ENCODE measurements around the gene TMCC1.
A peak's percentile ranks its signal among the peaks of the same experiment; 100 is the strongest.
"Not testable (repeated sequence)": the region's sequence is repeated elsewhere in the genome, so short reads cannot be mapped to it uniquely, and the experiment has no call there.

The TMCC1 gene

DNA sequence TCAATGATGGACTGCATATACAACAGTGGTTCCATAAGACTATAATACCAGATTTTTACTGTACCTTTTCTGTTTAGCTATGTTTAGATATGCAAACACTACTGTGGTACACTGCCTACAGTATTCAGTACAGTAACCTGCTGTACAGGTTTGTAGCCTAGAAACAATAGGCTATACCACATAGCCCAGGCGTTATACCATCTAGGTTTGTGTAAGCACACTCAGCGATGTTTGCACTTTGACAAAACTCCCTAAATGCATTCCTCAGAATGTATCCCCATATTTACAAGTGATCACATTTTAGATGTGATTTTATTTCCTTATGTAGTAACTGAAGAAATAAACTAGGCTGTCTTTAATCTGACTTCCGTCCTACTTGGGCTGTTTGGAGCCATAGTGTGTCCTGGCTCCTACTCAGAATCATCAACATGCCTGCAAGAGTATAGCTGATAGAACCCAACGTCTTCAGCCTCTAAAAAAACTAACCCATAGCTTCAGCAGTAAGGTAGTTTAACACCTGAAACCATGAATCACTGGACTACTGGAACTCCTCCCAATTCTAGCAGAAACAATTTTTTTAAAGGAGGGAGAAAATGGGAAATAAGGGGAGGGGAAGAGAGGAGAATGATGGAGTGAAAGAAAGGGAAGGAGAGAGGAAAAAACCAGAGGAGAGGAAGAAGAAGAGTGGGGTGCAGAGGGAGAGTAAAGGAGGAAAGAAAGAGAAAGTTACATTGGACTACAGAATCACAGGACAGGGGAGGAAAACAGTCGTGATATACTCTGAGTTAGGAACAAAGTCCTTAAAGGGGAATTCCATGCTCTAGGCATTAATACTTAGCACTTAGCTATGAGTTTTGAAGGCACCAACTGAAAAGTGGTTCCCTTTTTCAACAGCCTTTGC, 219.4 kb downstream of the TMCC1 start:
- DNase-seq: no peak

DNA sequence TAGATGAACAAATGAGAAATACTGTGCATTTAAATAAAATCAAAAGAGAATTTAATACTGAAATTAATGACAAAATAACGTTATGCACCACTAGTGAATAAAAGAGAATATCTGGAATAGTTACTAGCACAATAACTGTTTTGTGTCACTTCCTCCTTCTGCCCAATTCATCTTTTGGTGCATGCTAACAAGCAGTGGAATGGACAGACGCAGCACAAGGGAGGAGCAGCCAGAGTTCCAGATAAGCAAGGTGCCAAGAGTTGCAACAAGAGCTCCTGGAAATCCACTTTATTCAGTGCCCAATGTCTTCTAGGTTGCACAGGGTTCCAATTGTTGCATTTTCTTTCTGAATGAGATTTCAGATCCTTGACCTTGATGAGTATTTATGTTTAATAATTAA, 220.5 kb downstream of the TMCC1 start:
- no peak for DNase-seq

DNA sequence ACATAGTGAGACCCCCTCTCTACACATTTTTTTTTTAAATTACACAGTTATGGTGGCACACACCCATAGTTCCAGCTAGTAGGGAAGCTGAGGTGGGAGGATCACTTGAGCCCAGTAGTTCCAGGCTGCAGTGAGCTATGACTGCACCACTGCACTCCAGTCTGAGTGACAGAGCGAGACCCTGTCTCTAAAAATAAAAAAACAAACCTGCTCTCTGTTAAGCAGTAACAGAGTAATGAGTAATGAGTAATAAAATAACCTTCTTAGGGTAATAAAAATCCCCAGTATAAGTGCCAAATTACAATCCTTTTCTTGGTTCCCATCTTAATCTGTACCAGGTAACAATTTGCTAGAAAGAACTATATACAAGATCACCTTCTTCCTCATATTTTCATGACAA, 221.1 kb downstream of the TMCC1 start:
- DNase-seq: no peak

DNA sequence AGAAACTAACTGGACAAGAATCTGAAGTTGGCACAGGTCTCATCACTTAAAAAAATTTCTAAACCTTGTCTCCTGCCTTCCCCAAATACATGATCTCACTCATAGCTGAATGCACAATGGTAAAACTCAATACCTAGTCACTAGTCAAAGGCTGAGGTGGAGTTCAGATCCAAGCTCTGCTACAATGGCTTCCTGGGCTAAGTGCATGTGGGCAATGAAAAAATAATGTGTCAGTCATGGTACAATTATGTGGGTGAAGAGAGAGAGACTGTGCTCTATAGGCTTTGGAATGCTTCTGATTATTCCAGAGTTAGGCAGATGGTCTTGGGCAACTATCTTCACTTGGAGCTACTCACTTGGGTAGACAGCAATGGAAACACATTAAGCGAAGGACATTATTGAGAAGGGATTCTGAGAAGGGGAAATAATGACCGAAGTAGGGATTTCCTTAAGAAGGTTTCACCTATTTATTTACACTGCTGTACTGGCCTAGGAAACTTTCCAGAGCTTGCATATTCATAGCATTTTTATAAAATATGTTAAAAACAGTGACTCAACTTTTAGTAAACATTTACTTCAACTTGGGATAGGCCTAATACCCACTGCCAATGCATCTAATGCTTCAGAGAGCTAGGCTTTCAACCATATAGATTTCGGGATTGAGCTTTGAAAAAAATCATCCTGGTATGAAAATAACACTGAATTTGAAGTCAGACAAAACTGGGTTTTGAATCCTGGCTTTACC, 228.3 kb downstream of the TMCC1 start:
- no peak for DNase-seq

DNA sequence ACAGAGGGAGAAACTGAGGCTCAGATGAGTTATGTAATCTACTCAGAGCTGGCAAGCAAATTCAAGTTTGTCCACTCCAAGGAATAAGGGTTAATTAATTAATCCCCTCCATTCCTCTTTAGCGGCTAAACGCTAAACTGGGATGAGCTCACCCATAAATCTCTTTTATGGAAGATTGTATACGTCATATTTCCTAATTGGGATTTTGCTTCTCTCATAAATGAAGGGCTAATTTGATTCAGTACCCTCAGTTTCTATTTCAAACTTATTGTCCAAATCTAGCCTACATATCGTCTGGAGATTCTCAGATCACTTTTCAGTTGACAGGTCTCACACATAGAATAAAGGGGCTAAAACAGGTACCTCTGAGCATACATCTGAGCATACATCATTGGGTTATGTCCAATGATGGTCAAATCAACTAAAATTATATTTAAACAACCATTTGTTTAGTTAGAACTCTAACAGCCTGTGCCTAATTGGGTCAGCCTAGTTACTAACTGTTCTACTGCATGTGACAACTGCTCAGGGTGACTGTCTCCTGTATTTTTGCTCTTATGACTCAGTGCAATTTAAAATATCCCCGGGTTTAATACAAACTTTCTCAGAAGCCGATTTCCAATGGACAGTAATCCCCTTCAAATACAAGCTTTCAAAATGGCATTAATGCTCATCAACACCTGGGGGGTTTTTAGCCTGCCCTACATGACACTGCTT, 229.4 kb downstream of the TMCC1 start:
- DNase-seq: no peak

DNA sequence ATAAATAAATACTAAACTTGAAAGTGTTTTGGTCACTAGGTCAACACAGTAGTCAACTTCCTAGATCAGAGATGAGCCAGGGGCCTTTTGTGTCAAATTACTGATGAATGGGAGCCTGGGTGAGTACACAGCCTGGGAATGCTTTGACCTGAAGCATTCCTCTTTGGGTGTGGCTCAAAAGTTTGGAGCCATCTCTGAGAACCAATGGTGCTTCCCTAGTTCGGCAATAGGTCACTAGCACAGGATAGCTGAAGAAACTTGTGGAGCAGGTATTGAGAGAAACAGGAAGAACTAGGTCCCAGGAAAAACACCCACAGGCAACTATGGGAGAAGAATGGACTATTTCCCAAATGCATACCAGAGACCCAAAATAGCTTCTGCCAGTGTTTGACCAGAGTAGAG, 230.5 kb downstream of the TMCC1 start:
- DNase-seq: no peak

DNA sequence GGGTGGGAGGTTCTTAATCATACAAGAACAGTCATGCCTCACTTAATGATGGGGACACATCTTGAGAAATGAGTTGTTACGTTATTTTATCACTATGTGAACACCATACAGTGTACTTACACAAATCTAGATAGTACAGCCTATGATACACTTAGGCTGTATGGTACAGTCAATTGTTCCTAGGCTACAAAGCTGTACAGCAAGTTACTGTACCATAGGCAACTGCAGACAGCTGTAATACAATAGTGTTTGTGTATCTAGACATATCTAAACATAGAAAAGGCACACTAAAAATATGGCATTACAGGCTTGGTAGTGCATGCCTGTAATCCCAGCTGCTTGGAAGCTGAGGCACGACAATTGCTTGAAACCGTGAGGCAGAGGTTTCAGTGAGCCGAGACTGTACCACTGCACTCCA, 231.3 kb downstream of the TMCC1 start:
- DNase-seq: no peak

DNA sequence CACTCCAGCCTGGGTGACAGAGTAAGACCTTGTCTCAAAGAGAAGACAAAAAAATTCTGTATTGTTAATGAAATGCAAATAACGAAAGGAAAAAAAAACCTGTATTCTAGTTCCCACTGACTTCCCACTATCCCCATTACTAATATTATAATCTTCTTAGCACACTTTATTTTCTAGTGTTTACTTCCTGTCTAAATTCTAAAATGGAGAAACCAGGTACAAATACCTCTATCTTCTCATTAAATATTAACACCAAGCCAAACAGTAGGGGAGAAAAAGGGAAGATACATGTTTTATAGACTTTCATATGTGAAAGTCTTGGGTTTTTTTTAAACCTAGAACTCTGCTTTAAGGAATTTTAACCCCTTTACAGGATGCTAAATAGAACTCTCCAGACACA, 231.7 kb downstream of the TMCC1 start:
- no peak for DNase-seq

DNA sequence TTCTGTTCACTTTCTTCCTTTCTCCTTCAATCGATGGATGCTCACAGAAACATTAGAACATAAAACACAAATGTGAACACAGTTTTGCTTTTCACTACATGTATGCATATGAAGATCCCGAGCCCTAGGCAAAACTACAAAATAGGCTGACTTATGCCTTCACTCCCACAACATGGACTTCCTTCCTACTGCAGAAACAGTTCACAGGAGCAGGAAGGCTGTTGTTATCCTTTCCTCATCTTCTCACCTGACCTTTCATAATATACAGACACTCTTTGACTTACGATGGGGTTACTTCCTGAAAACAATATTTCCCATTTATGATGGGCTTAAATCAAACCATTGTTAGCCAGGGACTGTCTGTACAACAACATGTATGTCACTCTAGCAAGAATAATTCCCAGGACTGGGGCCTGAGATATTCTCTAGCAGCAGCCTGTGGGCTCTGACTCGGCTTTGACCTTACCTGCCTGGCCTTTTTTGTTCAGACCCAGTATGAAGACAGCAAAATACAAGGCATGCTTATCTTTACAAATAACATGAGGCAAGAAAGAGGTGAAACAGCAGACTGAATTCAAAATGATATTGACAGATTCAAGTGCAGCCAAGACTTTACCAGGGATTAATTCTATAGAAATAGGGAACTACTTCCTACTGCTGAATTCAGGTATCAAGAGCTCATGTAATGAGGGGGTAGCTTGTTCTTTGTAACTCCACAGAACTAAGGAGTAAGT, 235.2 kb downstream of the TMCC1 start:
- no peak for DNase-seq

DNA sequence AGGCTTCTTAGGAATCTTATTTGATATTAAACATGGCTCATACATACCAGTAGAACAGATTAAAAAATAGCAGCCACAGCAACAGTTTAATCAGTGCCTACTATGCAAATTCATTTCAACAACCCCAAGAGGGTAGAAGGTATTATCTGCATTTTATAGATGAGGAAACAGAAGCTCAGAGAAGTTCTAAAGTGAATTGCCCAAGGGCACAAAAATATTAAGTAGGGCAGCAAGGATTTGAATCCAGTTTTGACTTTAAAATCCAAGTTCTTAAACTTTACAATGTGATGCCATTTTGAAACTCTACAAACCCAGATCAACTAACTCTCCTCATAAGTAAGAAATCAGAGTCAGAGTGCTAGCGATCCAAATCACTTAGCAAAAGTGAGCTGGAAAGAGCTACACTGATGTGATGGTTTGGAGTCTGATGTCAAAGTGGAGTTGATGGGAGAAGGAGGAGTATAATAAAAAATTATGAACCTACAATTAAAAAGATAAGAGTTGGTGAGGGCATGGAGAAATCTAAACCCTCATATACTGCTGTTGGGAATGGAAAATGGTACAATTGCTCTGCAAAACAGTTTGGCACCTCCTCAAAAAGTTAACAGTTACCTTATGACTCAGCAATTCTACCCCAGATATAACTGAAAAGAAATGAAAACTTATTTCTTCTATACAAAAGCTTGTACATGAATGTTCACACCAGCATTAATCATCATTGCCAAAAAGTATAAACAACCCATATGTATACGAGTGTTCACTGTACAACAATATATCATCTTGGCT, 236.1 kb downstream of the TMCC1 start:
- no peak for DNase-seq

DNA sequence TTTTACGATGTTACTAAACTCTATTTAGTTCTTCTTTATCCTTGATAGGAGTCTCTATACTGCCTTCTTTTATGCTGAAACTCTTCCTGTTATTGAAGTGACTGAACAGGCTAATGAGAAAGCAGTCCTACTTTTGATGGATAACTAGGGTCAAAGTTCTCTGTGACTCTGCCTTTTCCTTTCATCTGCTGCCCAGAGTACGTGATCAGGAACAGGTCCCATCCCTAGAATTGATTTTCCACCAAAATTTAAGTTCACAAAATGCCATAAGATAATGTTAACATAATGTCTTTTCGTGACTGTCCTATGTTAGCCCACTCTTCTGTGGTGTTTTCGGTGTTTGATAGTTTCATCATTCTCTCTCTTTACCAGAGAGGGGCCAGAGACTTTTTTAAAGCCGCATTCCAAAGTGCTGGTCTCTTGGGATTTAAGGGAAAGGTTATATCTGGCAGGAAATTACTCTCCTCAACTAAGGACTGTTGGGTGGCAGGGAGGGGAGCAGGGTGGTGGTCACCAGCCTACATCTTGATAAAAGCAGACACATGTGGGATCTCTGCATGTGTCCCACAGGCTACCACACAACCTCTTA, 236.8 kb downstream of the TMCC1 start:
- DNase-seq: no peak

DNA sequence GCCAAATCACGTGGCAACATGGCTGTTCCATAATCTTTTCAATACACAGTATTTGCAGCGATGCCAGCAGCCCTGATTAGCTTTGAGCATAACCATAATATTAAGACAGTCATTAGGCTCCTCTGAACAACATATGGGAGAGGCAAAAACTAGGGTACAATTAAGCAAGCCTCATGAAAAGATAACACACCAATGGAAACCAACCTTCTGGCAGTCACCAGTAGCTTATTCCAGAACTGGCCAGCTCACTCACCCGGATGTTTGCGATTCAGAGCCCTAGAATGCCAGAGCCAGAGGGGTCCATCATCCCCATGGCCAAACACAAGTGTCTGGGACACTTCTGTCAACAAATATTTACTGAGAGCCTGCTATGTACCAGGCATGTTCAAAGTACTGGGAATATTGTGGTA, 238.2 kb downstream of the TMCC1 start:
- DNase-seq: no peak

DNA sequence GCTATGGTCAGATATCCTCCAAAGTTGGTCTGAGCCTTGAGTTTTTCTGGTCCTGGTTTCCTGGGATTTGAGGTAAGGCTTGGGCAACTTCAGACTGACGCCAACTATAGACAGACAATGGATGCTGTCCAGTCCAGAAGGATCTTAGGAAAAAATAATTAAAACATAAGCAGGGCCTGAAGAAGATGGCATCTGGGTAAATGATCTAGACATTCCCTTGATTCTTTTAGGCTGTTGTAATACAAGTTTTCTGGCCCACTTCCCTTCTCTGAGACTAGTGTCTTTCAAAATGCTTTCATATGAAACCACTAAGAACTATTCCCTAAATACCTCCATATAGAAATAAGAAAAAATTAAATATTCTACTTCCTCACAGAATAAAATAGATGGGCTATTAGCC, 239.4 kb downstream of the TMCC1 start:
- no peak for DNase-seq

DNA sequence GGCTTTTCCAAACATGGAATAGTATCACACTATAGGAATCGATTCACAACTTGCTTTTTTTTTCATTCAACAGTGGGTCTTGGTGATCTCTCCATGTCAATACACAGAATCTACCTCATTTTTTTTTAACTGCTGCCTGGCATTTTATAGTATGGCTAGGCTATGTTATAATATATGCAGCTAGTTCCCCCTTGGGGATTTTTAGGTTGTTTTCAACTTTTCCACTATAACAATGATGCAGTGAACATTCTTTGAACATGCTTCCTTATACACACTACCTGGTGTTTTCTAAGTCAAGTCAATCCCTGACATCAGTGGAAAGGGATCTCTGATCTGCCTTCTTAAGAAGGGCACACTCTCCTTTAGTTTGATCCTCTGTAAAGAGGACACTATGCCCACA, 240.5 kb downstream of the TMCC1 start:
- DNase-seq: no peak

DNA sequence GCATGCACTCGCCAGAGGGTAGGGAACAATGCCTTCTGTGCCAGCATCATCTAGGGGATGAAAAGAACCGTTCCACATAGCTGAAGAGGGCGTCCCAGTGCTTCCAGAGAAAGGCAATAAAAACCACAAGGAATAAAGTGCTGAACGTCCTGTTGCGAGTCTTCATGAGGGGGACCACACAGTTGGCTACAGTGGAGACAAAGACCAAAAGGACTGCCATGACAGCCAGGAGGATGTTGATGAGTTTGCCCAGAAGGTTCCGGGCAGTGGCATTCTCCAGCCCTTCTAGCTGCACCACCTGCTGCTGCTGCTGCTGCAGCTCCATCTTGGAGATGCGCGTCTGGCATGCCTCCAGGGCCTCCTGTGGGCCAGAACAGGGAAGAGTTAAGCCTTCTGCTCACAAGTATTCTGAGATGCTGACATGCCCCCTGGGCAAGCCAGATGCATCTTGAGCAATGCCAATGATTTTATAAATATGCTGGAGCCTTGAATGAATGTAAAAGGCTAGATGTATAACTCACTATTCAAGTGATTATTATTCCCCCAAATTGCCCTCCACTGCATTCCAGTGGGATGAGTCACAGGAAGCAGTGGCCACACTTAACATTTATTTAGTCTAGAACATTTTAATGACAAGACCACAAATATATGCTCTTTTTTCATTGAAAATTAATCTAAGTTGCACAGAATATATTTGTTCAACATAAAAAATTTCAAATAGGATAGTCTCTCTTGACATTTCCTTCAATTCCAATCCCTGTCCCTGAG, 241.9 kb downstream of the TMCC1 start:
- no peak for DNase-seq

DNA sequence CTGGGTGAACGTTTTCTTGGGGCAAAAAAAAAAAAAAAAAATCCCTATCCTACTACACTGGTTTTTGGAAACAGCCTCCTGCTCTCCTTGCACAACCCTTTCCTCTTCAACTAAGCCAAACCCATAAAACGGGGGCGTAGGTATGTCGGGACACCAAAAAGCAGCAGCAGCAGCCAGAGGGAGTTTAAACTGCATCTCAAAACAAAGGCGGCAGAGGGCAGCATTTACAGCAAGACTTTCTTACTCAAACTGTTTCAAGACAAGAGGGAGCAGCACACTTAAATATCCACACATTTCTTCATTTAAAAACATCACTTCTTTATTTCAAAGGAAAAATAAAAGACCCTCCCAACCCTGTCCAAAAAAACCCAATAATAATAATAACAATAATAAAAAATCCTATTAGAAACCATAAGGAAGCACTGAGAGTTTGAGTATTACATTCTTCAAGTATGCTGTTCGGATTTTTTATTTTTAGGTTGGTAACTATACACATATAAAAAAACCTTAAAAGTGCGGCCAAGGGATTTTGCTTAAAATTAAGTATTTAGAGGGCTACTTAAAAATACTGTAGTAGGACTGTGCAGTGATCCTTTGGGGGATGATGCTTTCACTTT, 243.1 kb downstream of the TMCC1 start:
- DNase-seq: peak; percentile 66 to 69

DNA sequence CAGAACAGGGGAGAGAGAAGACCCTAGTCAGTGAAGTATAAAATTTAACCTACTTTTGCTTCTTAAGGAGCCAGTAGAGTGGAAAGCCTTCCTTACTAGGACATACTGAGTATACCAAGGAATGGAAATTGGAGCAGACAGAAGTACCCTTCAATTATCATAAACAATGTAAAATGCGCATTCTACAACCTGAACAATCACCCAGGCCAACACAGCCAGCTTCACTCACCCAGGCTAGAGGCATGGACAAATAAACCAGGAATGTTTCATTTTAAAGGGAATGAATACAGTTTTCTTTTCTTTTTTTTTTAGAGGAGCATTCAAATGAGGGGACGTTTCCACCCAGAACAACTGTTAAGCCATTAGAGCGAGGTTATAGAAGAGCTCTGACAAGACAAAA, 245.1 kb downstream of the TMCC1 start:
- DNase-seq: no peak

DNA sequence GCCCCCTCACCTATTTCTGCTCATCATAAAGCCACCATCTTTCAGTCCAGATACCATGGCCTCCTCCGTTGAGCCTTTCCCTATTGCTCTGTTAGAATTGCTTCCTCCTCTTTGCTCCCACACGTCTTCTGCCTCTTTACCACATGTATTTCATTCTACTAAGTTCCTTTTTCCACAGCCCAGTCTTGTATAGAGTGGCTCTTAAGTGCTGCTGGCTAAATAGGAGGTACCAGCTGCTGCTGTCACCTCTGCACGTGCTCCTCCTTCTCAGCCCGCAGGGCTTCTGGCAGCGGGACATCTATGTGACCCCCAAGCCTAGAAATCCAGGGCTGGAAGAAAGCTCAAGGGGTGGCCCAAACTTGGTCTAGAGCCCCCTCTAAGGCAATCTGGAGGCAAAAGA, 248.2 kb downstream of the TMCC1 start:
- no peak for DNase-seq

DNA sequence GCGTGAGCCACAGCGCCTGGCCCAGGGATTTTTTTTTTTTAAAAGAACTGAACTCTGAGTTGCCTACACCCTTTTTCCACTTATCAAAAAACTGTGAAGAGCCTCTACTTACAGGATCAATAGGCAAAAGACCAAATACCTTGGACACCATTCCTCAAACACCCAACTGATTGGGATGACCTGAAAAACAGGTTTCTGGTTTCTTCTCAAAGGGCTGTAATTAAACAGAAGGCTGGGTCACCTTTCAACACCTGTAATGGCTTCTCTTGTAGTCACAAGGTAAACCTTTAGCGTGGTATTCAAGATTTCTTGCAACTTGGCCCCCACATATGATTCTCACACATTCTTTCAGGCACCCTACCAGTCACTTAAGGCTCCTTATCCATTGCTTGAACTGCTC, 248.7 kb downstream of the TMCC1 start:
- DNase-seq: no peak

DNA sequence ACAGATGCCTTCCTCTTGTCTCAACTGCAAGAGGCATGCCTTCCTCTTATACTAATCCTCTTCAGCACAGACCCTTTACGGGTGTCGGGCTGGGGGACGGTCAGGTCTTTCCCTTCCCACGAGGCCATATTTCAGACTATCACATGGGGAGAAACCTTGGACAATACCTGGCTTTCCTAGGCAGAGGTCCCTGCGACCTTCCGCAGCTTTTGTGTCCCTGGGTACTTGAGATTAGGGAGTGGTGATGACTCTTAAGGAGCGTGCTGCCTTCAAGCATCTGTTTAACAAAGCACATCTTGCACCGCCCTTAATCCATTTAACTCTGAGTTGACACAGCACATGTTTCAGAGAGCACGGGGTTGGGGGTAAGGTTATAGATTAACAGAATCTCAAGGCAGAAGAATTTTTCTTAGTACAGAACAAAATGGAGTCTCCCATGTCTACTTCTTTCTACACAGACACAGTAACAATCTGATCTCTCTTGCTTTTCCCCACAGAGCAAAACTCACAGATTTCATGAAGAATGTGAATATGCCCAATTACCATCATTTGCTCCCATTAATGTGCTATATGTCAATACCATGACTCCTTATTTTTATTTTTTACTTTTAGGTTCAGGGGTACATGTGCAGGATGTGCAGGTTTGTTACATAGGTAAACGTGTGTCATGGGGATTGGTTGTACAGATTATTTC, 251.8 kb downstream of the TMCC1 start:
- not testable (repeated sequence) for DNase-seq
